GM12878 (cell line): ENCODE measurements around the gene ASIC1. TPM values are rescaled to one million over a fixed set of nuclear protein-coding genes. Genes with fewer than 3 reads are reported as not detected.

Experiments
- ATAC-seq: fragments of 200-7000 bp; cut with Tn5 transposase; 3 replicates; pipeline ENCODE4 v1.9.1; 2020; ENCODE audit warnings: mild to moderate bottlenecking, moderate library complexity
- BruUV-seq: library from RNA; stranded (reverse); fragments of 400-500 nt; replicated peaks from 2 replicates; lab custom pipeline; 2021; lab: Mats Ljungman, UMichigan
- CTCF ChIA-PET: fragments of 300-600 bp; sonication (Branson Sonifier 250); formaldehyde crosslinking; extraction: SDS; loops from one replicate; lab custom pipeline; 2021; ENCODE audit warnings: inconsistent platforms; lab: Yijun Ruan, JAX
- POLR2A ChIA-PET: fragments of 350-600 bp; formaldehyde crosslinking; extraction: SDS; loops from one replicate; lab custom pipeline; 2021; ENCODE audit warnings: inconsistent platforms; lab: Charles Lee
- RAD21 ChIA-PET: fragments of 300-600 bp; sonication (Branson Sonifier 250); formaldehyde crosslinking; loops from one replicate; lab custom pipeline; 2023; ENCODE audit warnings: antibody characterized with exemption; ENCODE audit not compliant: unreplicated experiment; lab: Charles Lee
- SMC1A ChIA-PET: fragments of 300-600 bp; sonication (Branson Sonifier 250); formaldehyde crosslinking; loops from one replicate; lab custom pipeline; 2023; ENCODE audit not compliant: unreplicated experiment, uncharacterized antibody; lab: Charles Lee
- DNase-seq: peaks from one replicate; pipeline ENCODE4 v3.0.0-alpha.2; 2011; ENCODE audit warnings: low read depth, low spot score
- FAIRE-seq: peaks from 3 replicates; lab custom pipeline; 2011; peaks lifted over from hg19 to GRCh38; lab: Jason Lieb, UNC
- H2AFZ ChIP-seq: 2 replicates; pipeline ENCODE4 v1.6.0; 2011; ENCODE audit warnings: low read depth, low read length, control low read depth; ENCODE audit not compliant: control insufficient read depth
- H3K27ac ChIP-seq: 2 replicates; pipeline ENCODE4 v1.5.1; 2011; ENCODE audit warnings: control low read depth; ENCODE audit not compliant: control insufficient read depth, insufficient read depth
- H3K27me3 ChIP-seq, 2 experiments: replicated peaks in 1 of 2; 2 replicates each; pipeline versions ENCODE4 v1.6.0 to v1.6.1; 2011; ENCODE audit warnings: low read length in 1 of 2; ENCODE audit not compliant: control insufficient read depth in 2 of 2, insufficient read depth in 2 of 2
- H3K36me3 ChIP-seq, 2 experiments: 2 replicates each; pipeline ENCODE4 v1.5.1; 2011; ENCODE audit warnings: low read length in 1 of 2; ENCODE audit not compliant: control insufficient read depth in 2 of 2, insufficient read depth in 2 of 2
- H3K4me1 ChIP-seq: 2 replicates; pipeline ENCODE4 v1.6.1; 2011; ENCODE audit warnings: mild to moderate bottlenecking, low read length, moderate library complexity, mixed read lengths; ENCODE audit not compliant: control insufficient read depth, insufficient read depth
- H3K4me2 ChIP-seq: 2 replicates; pipeline ENCODE4 v1.6.0; 2011; ENCODE audit warnings: control low read depth; ENCODE audit not compliant: control insufficient read depth, insufficient read depth
- H3K4me3 ChIP-seq: fragments of 200-600 bp; sonication (generic); 2 replicates; pipeline ENCODE4 v1.5.1; 2016
- H3K79me2 ChIP-seq: 2 replicates; pipeline ENCODE4 v1.6.0; 2011; ENCODE audit warnings: low read length; ENCODE audit not compliant: control insufficient read depth, insufficient read depth
- H3K9ac ChIP-seq: 2 replicates; pipeline ENCODE4 v1.8.0; 2011; ENCODE audit warnings: low read length, control low read depth, mixed read lengths; ENCODE audit not compliant: control insufficient read depth, insufficient read depth
- H3K9me3 ChIP-seq: replicated peaks from 3 replicates; pipeline ENCODE4 v1.5.1; 2011; ENCODE audit warnings: mild to moderate bottlenecking, low read length; ENCODE audit not compliant: control insufficient read depth, insufficient read depth
- H4K20me1 ChIP-seq: 2 replicates; pipeline ENCODE4 v1.6.0; 2011; ENCODE audit not compliant: control insufficient read depth, insufficient read depth
- BCL3 ChIP-seq: IDR thresholded peaks from 2 replicates; pipeline ENCODE4 v1.6.1; 2011; ENCODE audit warnings: borderline replicate concordance, low read depth, mild to moderate bottlenecking, moderate library complexity, low read length; ENCODE audit not compliant: insufficient read depth, poor library complexity, severe bottlenecking
- BHLHE40 ChIP-seq, 2 experiments: fragments of 450-650 bp in 1 of 2; IDR thresholded peaks; 2 replicates each; pipeline ENCODE4 v1.6.1; 2011 to 2017; ENCODE audit warnings: low read depth in 2 of 2, borderline replicate concordance in 1 of 2, improper control_type of control experiment in 1 of 2, low read length in 1 of 2, mild to moderate bottlenecking in 1 of 2
- CREM ChIP-seq: IDR thresholded peaks from 2 replicates; pipeline ENCODE4 v1.6.1; 2014; ENCODE audit warnings: antibody characterized with exemption, low read depth
- DPF2 ChIP-seq: fragments of 450-650 bp; IDR thresholded peaks from 2 replicates; pipeline ENCODE4 v1.6.1; 2017; ENCODE audit warnings: mild to moderate bottlenecking
- E2F8 ChIP-seq: fragments of 450-650 bp; IDR thresholded peaks from 2 replicates; pipeline ENCODE4 v1.6.1; 2018; ENCODE audit warnings: mild to moderate bottlenecking, low read depth, moderate library complexity; ENCODE audit not compliant: partially characterized antibody
- HDGF ChIP-seq: fragments of 450-650 bp; IDR thresholded peaks from 2 replicates; pipeline ENCODE4 v1.6.1; 2016; ENCODE audit warnings: antibody characterized with exemption
- IKZF2 ChIP-seq, 2 experiments: fragments of 450-650 bp; IDR thresholded peaks; 2 replicates each; pipeline ENCODE4 v1.6.1; 2017; ENCODE audit warnings: mild to moderate bottlenecking in 2 of 2, moderate library complexity in 2 of 2
- KLF5 ChIP-seq: fragments of 450-650 bp; IDR thresholded peaks from 2 replicates; pipeline ENCODE4 v1.6.1; 2014; ENCODE audit warnings: mild to moderate bottlenecking; ENCODE audit not compliant: partially characterized antibody
- MXI1 ChIP-seq: fragments of 150-350 bp; IDR thresholded peaks from 2 replicates; pipeline ENCODE4 v1.6.1; 2011; ENCODE audit warnings: low read depth, mild to moderate bottlenecking, inconsistent platforms, low read length, improper control_type of control experiment
- RELA ChIP-seq: fragments of 450-650 bp; IDR thresholded peaks from 2 replicates; pipeline ENCODE4 v1.8.0; 2014; ENCODE audit warnings: borderline replicate concordance; ENCODE audit not compliant: partially characterized antibody
- SMC3 ChIP-seq: IDR thresholded peaks from 2 replicates; pipeline ENCODE4 v1.6.1; 2011; ENCODE audit warnings: low read length, improper control_type of control experiment, borderline replicate concordance
- SP1 ChIP-seq: IDR thresholded peaks from one replicate; pipeline ENCODE4 v1.6.1; 2011; ENCODE audit warnings: low read depth, low read length
- SUPT20H ChIP-seq: IDR thresholded peaks from 2 replicates; pipeline ENCODE4 v1.6.1; 2011; ENCODE audit warnings: low read depth, mild to moderate bottlenecking, low read length, moderate library complexity, borderline replicate concordance; ENCODE audit not compliant: control insufficient read depth
- SUZ12 ChIP-seq: fragments of 200-600 bp; sonication (generic); IDR thresholded peaks from one replicate; pipeline ENCODE4 v1.6.1; 2018; ENCODE audit warnings: antibody characterized with exemption, mild to moderate bottlenecking; ENCODE audit not compliant: unreplicated experiment
- TARDBP ChIP-seq: IDR thresholded peaks from 2 replicates; pipeline ENCODE4 v1.6.1; 2016; ENCODE audit warnings: borderline replicate concordance
- TCF12 ChIP-seq: IDR thresholded peaks from 2 replicates; pipeline ENCODE4 v1.6.1; 2011; ENCODE audit warnings: low read depth, mild to moderate bottlenecking, low read length
- WRNIP1 ChIP-seq: IDR thresholded peaks from 2 replicates; pipeline ENCODE4 v1.6.1; 2011; ENCODE audit warnings: low read depth, low read length, improper control_type of control experiment, borderline replicate concordance
- ZNF274 ChIP-seq: IDR thresholded peaks from one replicate; pipeline ENCODE4 v1.8.0; 2011; ENCODE audit not compliant: insufficient read length, insufficient read depth
- ZNF384 ChIP-seq: IDR thresholded peaks from 2 replicates; pipeline ENCODE4 v1.6.1; 2012; ENCODE audit warnings: low read depth, mild to moderate bottlenecking, low read length, improper control_type of control experiment, borderline replicate concordance
- WGBS: methylation state at CpG from one replicate; pipeline ENCODE4 v1.1.6; 2016; ENCODE audit warnings: low lambda C conversion rate; ENCODE audit not compliant: insufficient replicate concordance, insufficient coverage; ENCODE audit errors: missing lambda C conversion rate; 5-methylcytosine and 5-hydroxymethylcytosine counted together
- in situ Hi-C: fragments of 300-500 bp; cut with MboI; formaldehyde crosslinking; loops from 9 replicates; pipeline ENCODE4 v1.14.3; 2018; ENCODE audit warnings: mixed read lengths
- intact Hi-C: fragments of 100-400 bp; cut with micrococcal nuclease; formaldehyde crosslinking; loops from one replicate; pipeline ENCODE4 v1.14.2; 2022; ENCODE audit not compliant: unreplicated experiment
- polyA plus RNA-seq, 11 experiments: library from polyadenylated mRNA; depleted of rRNA in 4 of 11; unstranded in 6 of 11; stranded (reverse) in 5 of 11; fragments of >200 nt; fragmentation: Nextera tagmentation in 4 of 11; fragmentation: Illumina TruSeq in 1 of 11; extraction: Ambion mirVana in 4 of 11; extraction: Trizol in 1 of 11; gene quantifications; 1 replicate in 1 of 11; 2 replicates in 10 of 11; pipeline versions ENCODE4 v1.2.1 to v1.2.3, GENCODE V29; 2011 to 2016; ENCODE audit warnings: inconsistent platforms in 2 of 11, missing spikeins in 2 of 11, low read depth in 1 of 11
- total RNA-seq, 4 experiments: library from RNA; depleted of rRNA in 3 of 4; stranded (reverse); fragments of >200 nt in 3 of 4; fragmentation: Illumina TruSeq in 1 of 4; extraction: Trizol in 1 of 4; gene quantifications; 2 replicates each; pipeline versions ENCODE4 v1.2.1 to v1.2.3, GENCODE V29; 2013 to 2021

ASIC1 gene
- total and polyA plus RNA-seq, 10 of the 15 experiments (the other 5 are each of a cell fraction or from before 2014, with no cell fraction given), result 0.02 to 0.28 (median 0.21) TPM; not detected in 4

GRCh38 chr12:50050119-50050385 lies 7.3 kb upstream of the ASIC1 start:
- intact Hi-C loops, result loop anchor here (10.0 kb wide), 1 partner anchor 185 kb away; no protein-coding TSS in a partner anchor
- no peak overlapping the region for H3K4me2 ChIP-seq
- H3K4me1 ChIP-seq, result no peaks in the 10 kb centered on the region
- no peak overlapping the region for H3K27ac ChIP-seq
- ChIA-PET RAD21 (no interaction called here), SMC1A (interaction anchor here (0.5 kb wide), 1 partner anchor 230 kb away, joined by 3 read pairs; no protein-coding TSS in a partner anchor), CTCF (interaction anchor here (1.0 to 2.1 kb wide), 3 partner anchors 11 to 83 kb away, joined by 3 to 9 read pairs (median 7); no protein-coding TSS in a partner anchor), POLR2A (no interaction called here)
- FAIRE-seq (no peak), ATAC-seq (no peak), DNase-seq (no peak)
- H3K79me2 ChIP-seq, result no peaks in the 10 kb centered on the region
- H3K9ac ChIP-seq, result no peak overlapping the region
- no peaks in the 10 kb centered on the region for H3K9me3 ChIP-seq
- no peaks in the 10 kb centered on the region for H4K20me1 ChIP-seq
- no peak overlapping the region for H3K4me3 ChIP-seq
- TF ChIP-seq TARDBP, result no peak
- no peak for TF ChIP-seq TCF12
- TF ChIP-seq ZNF384, result no peak
- no peak for TF ChIP-seq KLF5
- no peak for TF ChIP-seq DPF2
- no peak for TF ChIP-seq IKZF2 (IDR thresholded peaks at IDR 0.05)
- no peak for TF ChIP-seq SUZ12
- TF ChIP-seq BCL3, result no peak
- no peak for TF ChIP-seq WRNIP1
- no peak for TF ChIP-seq BHLHE40 (IDR thresholded peaks at IDR 0.05; ENCODE audit: borderline replicate concordance in 1 of 2, low read depth in 2 of 2, low read length in 1 of 2)
- TF ChIP-seq SP1, result no peak
- no peak for TF ChIP-seq CREM
- TF ChIP-seq SUPT20H, result no peak
- no peak for TF ChIP-seq MXI1
- TF ChIP-seq RELA, result no peak
- TF ChIP-seq E2F8, result no peak
- no peak for TF ChIP-seq HDGF
- no peak for TF ChIP-seq ZNF274
- no peak for TF ChIP-seq SMC3
- in situ Hi-C loops, result no loop called here
- no peaks in the 10 kb centered on the region for H3K36me3 ChIP-seq
- WGBS, result 42% methylated on average over 3 of the region's 3 CpGs
- H2AFZ ChIP-seq, result no peak overlapping the region
- H3K27me3 ChIP-seq, result peaks cover 8 to 10% of the 10 kb centered on the region in 2 experiments; a peak in 3 of 4 replicates
- BruUV-seq, result no TSS peak
